HEK293 (cell line): ENCODE data around the gene MGAT4B.

Experiments used
- CTCF ChIA-PET: fragments of 350-600 bp; formaldehyde crosslinking; extraction: SDS; loops from one replicate; lab custom pipeline; 2021; ENCODE audit warnings: antibody characterized with exemption; lab: Yijun Ruan, JAX
- POLR2A ChIA-PET: fragments of 300-600 bp; formaldehyde crosslinking; extraction: SDS; loops from one replicate; lab custom pipeline; 2020; ENCODE audit warnings: antibody characterized with exemption, inconsistent platforms; lab: Yijun Ruan, JAX
- H3K27ac ChIP-seq: fragments of 200-500 bp; sonication (Bioruptor generic); 2 replicates; pipeline ENCODE4 v1.5.1; 2014; ENCODE audit warnings: low read depth, low read length, control low read depth, inconsistent platforms; ENCODE audit errors: extremely low read depth
- H3K36me3 ChIP-seq, 2 experiments: fragments of 200-500 bp in 1 of 2; sonication (Bioruptor generic) in 1 of 2; 1 replicate in 1 of 2; 2 replicates in 1 of 2; pipeline ENCODE4 v1.5.1; 2014 to 2017; ENCODE audit warnings: inconsistent platforms in 2 of 2, low read length in 2 of 2; ENCODE audit not compliant: control insufficient read depth in 2 of 2, insufficient read depth in 1 of 2
- H3K4me1 ChIP-seq: fragments of 200-500 bp; sonication (Bioruptor generic); 2 replicates; pipeline ENCODE4 v1.5.1; 2014; ENCODE audit warnings: mild to moderate bottlenecking, low read length, inconsistent platforms; ENCODE audit not compliant: control insufficient read depth, insufficient read depth
- H3K4me3 ChIP-seq: 2 replicates; pipeline ENCODE4 v1.5.1; 2011; ENCODE audit warnings: low read depth, mild to moderate bottlenecking, control low read depth, low read length, moderate library complexity
- H3K9me3 ChIP-seq: fragments of 200-500 bp; sonication (Bioruptor generic); 2 replicates; pipeline ENCODE4 v1.5.1; 2014; ENCODE audit warnings: low read depth, low read length, inconsistent platforms; ENCODE audit not compliant: control insufficient read depth, insufficient read depth
- SETDB1 ChIP-seq: IDR thresholded peaks from one replicate; pipeline ENCODE4 v1.6.1; 2017; ENCODE audit warnings: mild to moderate bottlenecking, low read length, moderate library complexity, mixed read lengths; ENCODE audit not compliant: insufficient read length
- TRIM28 ChIP-seq: IDR thresholded peaks from 2 replicates; pipeline ENCODE4 v1.6.1; 2011; ENCODE audit warnings: low read length, control low read depth, borderline replicate concordance
- YY1 ChIP-seq: fragments of 450-650 bp; formaldehyde crosslinking; IDR thresholded peaks from 2 replicates; pipeline ENCODE4 v1.5.1; 2018; ENCODE audit warnings: missing biosample characterization, missing genetic modification characterization
- ZBTB17 ChIP-seq: fragments of 450-650 bp; formaldehyde crosslinking; IDR thresholded peaks from 2 replicates; pipeline ENCODE4 v1.5.1; 2016; ENCODE audit warnings: missing biosample characterization, missing genetic modification characterization
- ZNF132 ChIP-seq: fragments of 450-650 bp; formaldehyde crosslinking; IDR thresholded peaks from 2 replicates; pipeline ENCODE4 v1.5.1; 2017; ENCODE audit warnings: missing biosample characterization, missing genetic modification characterization, borderline replicate concordance
- ZNF133 ChIP-seq: fragments of 450-650 bp; formaldehyde crosslinking; IDR thresholded peaks from 2 replicates; pipeline ENCODE4 v1.5.1; 2016; ENCODE audit warnings: missing biosample characterization, missing genetic modification characterization
- ZNF155 ChIP-seq: fragments of 450-650 bp; formaldehyde crosslinking; IDR thresholded peaks from 2 replicates; pipeline ENCODE4 v1.5.1; 2016; ENCODE audit warnings: missing biosample characterization, missing genetic modification characterization
- ZNF169 ChIP-seq: fragments of 450-650 bp; formaldehyde crosslinking; IDR thresholded peaks from 2 replicates; pipeline ENCODE4 v1.5.1; 2016; ENCODE audit warnings: missing biosample characterization, missing genetic modification characterization
- ZNF221 ChIP-seq: fragments of 450-650 bp; formaldehyde crosslinking; IDR thresholded peaks from 2 replicates; pipeline ENCODE4 v1.5.1; 2017; ENCODE audit warnings: missing biosample characterization, missing genetic modification characterization, borderline replicate concordance
- ZNF302 ChIP-seq: fragments of 450-650 bp; formaldehyde crosslinking; IDR thresholded peaks from 2 replicates; pipeline ENCODE4 v1.5.1; 2016; ENCODE audit warnings: missing biosample characterization, missing genetic modification characterization, low read depth
- ZNF350 ChIP-seq: fragments of 450-650 bp; formaldehyde crosslinking; IDR thresholded peaks from 2 replicates; pipeline ENCODE4 v1.5.0; 2017; ENCODE audit warnings: missing biosample characterization, mild to moderate bottlenecking, missing genetic modification characterization
- ZNF433 ChIP-seq: fragments of 450-650 bp; formaldehyde crosslinking; IDR thresholded peaks from 2 replicates; pipeline ENCODE4 v1.5.1; 2016; ENCODE audit warnings: missing biosample characterization, missing genetic modification characterization, low read depth
- ZNF473 ChIP-seq: fragments of 450-650 bp; formaldehyde crosslinking; IDR thresholded peaks from 2 replicates; pipeline ENCODE4 v1.5.1; 2017; ENCODE audit warnings: missing biosample characterization, missing genetic modification characterization
- ZNF488 ChIP-seq: fragments of 450-650 bp; formaldehyde crosslinking; IDR thresholded peaks from 2 replicates; pipeline ENCODE4 v1.5.1; 2016; ENCODE audit warnings: missing biosample characterization, missing genetic modification characterization
- ZNF521 ChIP-seq: fragments of 450-650 bp; formaldehyde crosslinking; IDR thresholded peaks from 2 replicates; pipeline ENCODE4 v1.5.1; 2017; ENCODE audit warnings: missing biosample characterization, mild to moderate bottlenecking, missing genetic modification characterization
- ZNF548 ChIP-seq: fragments of 450-650 bp; formaldehyde crosslinking; IDR thresholded peaks from 2 replicates; pipeline ENCODE4 v1.5.1; 2016; ENCODE audit warnings: missing biosample characterization, missing genetic modification characterization
- ZNF624 ChIP-seq: fragments of 450-650 bp; formaldehyde crosslinking; IDR thresholded peaks from 2 replicates; pipeline ENCODE4 v1.5.1; 2017; ENCODE audit warnings: missing biosample characterization, missing genetic modification characterization
- ZNF626 ChIP-seq: fragments of 450-650 bp; sonication (Bioruptor Pico); formaldehyde crosslinking; IDR thresholded peaks from 2 replicates; pipeline ENCODE4 v1.5.1; 2018; ENCODE audit warnings: missing biosample characterization, missing genetic modification characterization, inconsistent platforms
- ZNF837 ChIP-seq: fragments of 450-650 bp; formaldehyde crosslinking; IDR thresholded peaks from 2 replicates; pipeline ENCODE4 v1.5.1; 2016; ENCODE audit warnings: missing biosample characterization, missing genetic modification characterization
- ZSCAN16 ChIP-seq: fragments of 450-650 bp; formaldehyde crosslinking; IDR thresholded peaks from 2 replicates; pipeline ENCODE4 v1.5.1; 2016; ENCODE audit warnings: missing biosample characterization, missing genetic modification characterization
- TF ChIP-seq, protein P1 (sequence below): fragments of 450-650 bp; formaldehyde crosslinking; IDR thresholded peaks from 2 replicates; pipeline ENCODE4 v1.5.1; 2016; ENCODE audit warnings: missing biosample characterization, missing genetic modification characterization
- TF ChIP-seq, protein P2 (sequence below): fragments of 450-650 bp; formaldehyde crosslinking; IDR thresholded peaks from 2 replicates; pipeline ENCODE4 v1.5.1; 2016; ENCODE audit warnings: missing biosample characterization, missing genetic modification characterization, borderline replicate concordance
- TF ChIP-seq, protein P3 (sequence below): fragments of 450-650 bp; formaldehyde crosslinking; IDR thresholded peaks from 2 replicates; pipeline ENCODE4; 2016; ENCODE audit warnings: missing biosample characterization, missing genetic modification characterization

Gene MGAT4B

GRCh38 chr5:179852993-179853547 lies 46.4 kb upstream of the MGAT4B start:
- peaks cover 11 to 51% of the 10 kb centered on the region in 2 experiments for H3K36me3 ChIP-seq
- CTCF ChIA-PET = interaction anchor here (0.7 kb wide), 1 partner anchor 1299 kb away, joined by 4 read pairs; no protein-coding TSS in a partner anchor
- TF ChIP-seq ZNF548 = no peak
- no peak for TF ChIP-seq ZNF624 (tag by site-specific recombination)
- TF ChIP-seq ZNF221 = no peak
- no peak for TF ChIP-seq ZNF488 (tag by site-specific recombination)
- TF ChIP-seq ZNF837 (tag by site-specific recombination) = no peak
- no peak for TF ChIP-seq ZNF521 (tag by site-specific recombination)
- TF ChIP-seq, protein P1, sequence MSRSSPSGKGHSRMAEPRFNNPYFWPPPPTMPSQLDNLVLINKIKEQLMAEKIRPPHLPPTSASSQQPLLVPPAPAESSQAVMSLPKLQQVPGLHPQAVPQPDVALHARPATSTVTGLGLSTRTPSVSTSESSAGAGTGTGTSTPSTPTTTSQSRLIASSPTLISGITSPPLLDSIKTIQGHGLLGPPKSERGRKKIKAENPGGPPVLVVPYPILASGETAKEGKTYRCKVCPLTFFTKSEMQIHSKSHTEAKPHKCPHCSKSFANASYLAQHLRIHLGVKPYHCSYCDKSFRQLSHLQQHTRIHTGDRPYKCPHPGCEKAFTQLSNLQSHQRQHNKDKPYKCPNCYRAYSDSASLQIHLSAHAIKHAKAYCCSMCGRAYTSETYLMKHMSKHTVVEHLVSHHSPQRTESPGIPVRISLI (tag by site-specific recombination) = no peak
- TF ChIP-seq ZNF350 = no peak
- no peak for TF ChIP-seq TRIM28
- no peak for TF ChIP-seq ZBTB17
- TF ChIP-seq, protein P2, sequence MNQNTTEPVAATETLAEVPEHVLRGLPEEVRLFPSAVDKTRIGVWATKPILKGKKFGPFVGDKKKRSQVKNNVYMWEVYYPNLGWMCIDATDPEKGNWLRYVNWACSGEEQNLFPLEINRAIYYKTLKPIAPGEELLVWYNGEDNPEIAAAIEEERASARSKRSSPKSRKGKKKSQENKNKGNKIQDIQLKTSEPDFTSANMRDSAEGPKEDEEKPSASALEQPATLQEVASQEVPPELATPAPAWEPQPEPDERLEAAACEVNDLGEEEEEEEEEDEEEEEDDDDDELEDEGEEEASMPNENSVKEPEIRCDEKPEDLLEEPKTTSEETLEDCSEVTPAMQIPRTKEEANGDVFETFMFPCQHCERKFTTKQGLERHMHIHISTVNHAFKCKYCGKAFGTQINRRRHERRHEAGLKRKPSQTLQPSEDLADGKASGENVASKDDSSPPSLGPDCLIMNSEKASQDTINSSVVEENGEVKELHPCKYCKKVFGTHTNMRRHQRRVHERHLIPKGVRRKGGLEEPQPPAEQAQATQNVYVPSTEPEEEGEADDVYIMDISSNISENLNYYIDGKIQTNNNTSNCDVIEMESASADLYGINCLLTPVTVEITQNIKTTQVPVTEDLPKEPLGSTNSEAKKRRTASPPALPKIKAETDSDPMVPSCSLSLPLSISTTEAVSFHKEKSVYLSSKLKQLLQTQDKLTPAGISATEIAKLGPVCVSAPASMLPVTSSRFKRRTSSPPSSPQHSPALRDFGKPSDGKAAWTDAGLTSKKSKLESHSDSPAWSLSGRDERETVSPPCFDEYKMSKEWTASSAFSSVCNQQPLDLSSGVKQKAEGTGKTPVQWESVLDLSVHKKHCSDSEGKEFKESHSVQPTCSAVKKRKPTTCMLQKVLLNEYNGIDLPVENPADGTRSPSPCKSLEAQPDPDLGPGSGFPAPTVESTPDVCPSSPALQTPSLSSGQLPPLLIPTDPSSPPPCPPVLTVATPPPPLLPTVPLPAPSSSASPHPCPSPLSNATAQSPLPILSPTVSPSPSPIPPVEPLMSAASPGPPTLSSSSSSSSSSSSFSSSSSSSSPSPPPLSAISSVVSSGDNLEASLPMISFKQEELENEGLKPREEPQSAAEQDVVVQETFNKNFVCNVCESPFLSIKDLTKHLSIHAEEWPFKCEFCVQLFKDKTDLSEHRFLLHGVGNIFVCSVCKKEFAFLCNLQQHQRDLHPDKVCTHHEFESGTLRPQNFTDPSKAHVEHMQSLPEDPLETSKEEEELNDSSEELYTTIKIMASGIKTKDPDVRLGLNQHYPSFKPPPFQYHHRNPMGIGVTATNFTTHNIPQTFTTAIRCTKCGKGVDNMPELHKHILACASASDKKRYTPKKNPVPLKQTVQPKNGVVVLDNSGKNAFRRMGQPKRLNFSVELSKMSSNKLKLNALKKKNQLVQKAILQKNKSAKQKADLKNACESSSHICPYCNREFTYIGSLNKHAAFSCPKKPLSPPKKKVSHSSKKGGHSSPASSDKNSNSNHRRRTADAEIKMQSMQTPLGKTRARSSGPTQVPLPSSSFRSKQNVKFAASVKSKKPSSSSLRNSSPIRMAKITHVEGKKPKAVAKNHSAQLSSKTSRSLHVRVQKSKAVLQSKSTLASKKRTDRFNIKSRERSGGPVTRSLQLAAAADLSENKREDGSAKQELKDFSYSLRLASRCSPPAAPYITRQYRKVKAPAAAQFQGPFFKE (tag by site-specific recombination) = no peak
- TF ChIP-seq SETDB1 = no peak
- no peak overlapping the region for H3K4me3 ChIP-seq
- no peaks in the 10 kb centered on the region for H3K4me1 ChIP-seq
- no peaks in the 10 kb centered on the region for H3K9me3 ChIP-seq
- POLR2A ChIA-PET = no interaction called here
- H3K27ac ChIP-seq = no peak overlapping the region

DNA sequence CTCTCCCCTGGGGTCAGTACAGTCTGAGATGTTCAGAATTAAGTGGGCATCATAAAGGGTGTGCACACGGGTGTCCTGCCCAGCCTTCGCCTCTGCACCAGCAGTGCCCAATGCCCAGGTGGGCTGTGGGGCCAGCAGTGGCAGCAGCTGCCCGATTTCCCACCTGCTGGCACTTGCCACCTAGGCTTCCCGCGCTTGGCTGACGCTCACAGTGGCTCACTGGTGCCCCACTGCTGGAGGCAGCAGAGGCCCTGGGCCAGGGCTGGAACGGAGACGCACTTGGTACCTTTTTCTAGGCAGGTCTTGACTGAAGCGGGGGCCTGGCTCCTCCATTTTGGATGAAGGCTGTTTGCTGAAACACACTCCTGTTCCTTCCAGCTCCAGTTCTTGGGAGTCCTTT lies 35.0 kb upstream of the MGAT4B start:
- ChIA-PET POLR2A (interaction anchor here (0.6 kb wide), 1 partner anchor 19 kb away, joined by 6 read pairs; no protein-coding TSS in a partner anchor), CTCF (no interaction called here)
- Histone ChIP-seq H3K4me3 (no peak overlapping the region), H3K4me1 (no peaks in the 10 kb centered on the region), H3K9me3 (no peaks in the 10 kb centered on the region), H3K36me3 (peaks cover 4 to 67% of the 10 kb centered on the region in 2 experiments), H3K27ac (no peak overlapping the region)
- TF ChIP-seq ZNF155 (tag by site-specific recombination) (no peak), YY1 (tag by site-specific recombination) (no peak), ZNF302 (tag by site-specific recombination) (no peak), ZNF473 (no peak), ZNF132 (tag by site-specific recombination) (no peak), ZNF169 (tag by site-specific recombination) (no peak), ZNF626 (tag by site-specific recombination) (no peak), ZNF133 (tag by site-specific recombination) (no peak), ZNF433 (tag by site-specific recombination) (no peak), ZSCAN16 (no peak)
- TF ChIP-seq, protein P3, sequence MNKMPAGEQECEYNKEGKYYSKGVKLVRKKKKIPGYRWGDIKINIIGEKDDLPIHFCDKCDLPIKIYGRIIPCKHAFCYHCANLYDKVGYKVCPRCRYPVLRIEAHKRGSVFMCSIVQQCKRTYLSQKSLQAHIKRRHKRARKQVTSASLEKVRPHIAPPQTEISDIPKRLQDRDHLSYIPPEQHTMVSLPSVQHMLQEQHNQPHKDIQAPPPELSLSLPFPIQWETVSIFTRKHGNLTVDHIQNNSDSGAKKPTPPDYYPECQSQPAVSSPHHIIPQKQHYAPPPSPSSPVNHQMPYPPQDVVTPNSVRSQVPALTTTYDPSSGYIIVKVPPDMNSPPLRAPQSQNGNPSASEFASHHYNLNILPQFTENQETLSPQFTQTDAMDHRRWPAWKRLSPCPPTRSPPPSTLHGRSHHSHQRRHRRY = no peak
